Astrocyte (in vitro differentiated cells and primary cell): ENCODE results near the gene PREX1. TPM values are rescaled to one million over a fixed set of nuclear protein-coding genes. Genes with fewer than 3 reads are reported as not detected.

Experiments used
- DNase-seq: peaks from one replicate; pipeline ENCODE4 v3.0.0-alpha.2; 2010; ENCODE audit warnings: low read depth
- FAIRE-seq: peaks from 2 replicates; lab custom pipeline; 2011; peaks lifted over from hg19 to GRCh38; lab: Jason Lieb, UNC
- H2AFZ ChIP-seq: 2 replicates; pipeline ENCODE4 v1.6.0; 2012; ENCODE audit warnings: low read depth, low read length, inconsistent platforms
- H3K27ac ChIP-seq: 2 replicates; pipeline ENCODE4 v1.5.1; 2011; ENCODE audit warnings: low read depth, low read length, inconsistent platforms
- H3K27me3 ChIP-seq: 2 replicates; pipeline ENCODE4 v1.6.0; 2011; ENCODE audit warnings: low read length, inconsistent platforms; ENCODE audit not compliant: insufficient read depth
- H3K36me3 ChIP-seq: 2 replicates; pipeline ENCODE4 v1.5.1; 2011; ENCODE audit warnings: low read length, inconsistent platforms; ENCODE audit not compliant: insufficient read depth
- H3K4me1 ChIP-seq: 2 replicates; pipeline ENCODE4 v1.5.1; 2011; ENCODE audit warnings: low read length, inconsistent platforms; ENCODE audit not compliant: insufficient read depth
- H3K4me2 ChIP-seq: 2 replicates; pipeline ENCODE4 v1.6.0; 2012; ENCODE audit warnings: low read length, inconsistent platforms
- H3K4me3 ChIP-seq: 2 replicates; pipeline ENCODE4 v1.5.1; 2011; ENCODE audit warnings: low read depth, mild to moderate bottlenecking, low read length, inconsistent platforms; ENCODE audit not compliant: insufficient read depth
- H3K79me2 ChIP-seq: 2 replicates; pipeline ENCODE4 v1.6.0; 2012; ENCODE audit warnings: mild to moderate bottlenecking, low read length, inconsistent platforms; ENCODE audit not compliant: insufficient read depth
- H3K9ac ChIP-seq: 2 replicates; pipeline ENCODE4 v1.6.0; 2012; ENCODE audit warnings: mild to moderate bottlenecking, low read length, inconsistent platforms
- H3K9me3 ChIP-seq: 2 replicates; pipeline ENCODE4 v1.5.1; 2012; ENCODE audit warnings: low read depth, mild to moderate bottlenecking, low read length, inconsistent platforms; ENCODE audit not compliant: insufficient read depth
- H4K20me1 ChIP-seq: 2 replicates; pipeline ENCODE4 v1.6.0; 2012; ENCODE audit warnings: low read length, inconsistent platforms; ENCODE audit not compliant: insufficient read depth
- H3K27ac Mint-ChIP-seq: one replicate; pipeline ENCODE4 v1.8.0; 2021; ENCODE audit warnings: mild to moderate bottlenecking, mixed read lengths; ENCODE audit not compliant: unreplicated experiment
- H3K27me3 Mint-ChIP-seq: one replicate; pipeline ENCODE4 v1.8.0; 2021; ENCODE audit warnings: low read depth, mixed read lengths; ENCODE audit not compliant: unreplicated experiment
- H3K36me3 Mint-ChIP-seq: one replicate; pipeline ENCODE4 v1.8.0; 2021; ENCODE audit warnings: low read depth, mixed read lengths; ENCODE audit not compliant: unreplicated experiment
- H3K4me1 Mint-ChIP-seq: one replicate; pipeline ENCODE4 v1.8.0; 2021; ENCODE audit warnings: low read depth, mixed read lengths; ENCODE audit not compliant: unreplicated experiment
- H3K4me3 Mint-ChIP-seq: one replicate; pipeline ENCODE4 v1.8.0; 2021; ENCODE audit warnings: mild to moderate bottlenecking, moderate library complexity, mixed read lengths; ENCODE audit not compliant: unreplicated experiment
- H3K9me3 Mint-ChIP-seq: one replicate; pipeline ENCODE4 v1.8.0; 2021; ENCODE audit warnings: mild to moderate bottlenecking, mixed read lengths; ENCODE audit not compliant: unreplicated experiment
- CTCF ChIP-seq: IDR thresholded peaks from 2 replicates; pipeline ENCODE4 v1.5.1; 2011; ENCODE audit warnings: low read depth, mild to moderate bottlenecking, inconsistent platforms, low read length, moderate library complexity; ENCODE audit not compliant: insufficient read depth
- EZH2 ChIP-seq: IDR thresholded peaks from 2 replicates; pipeline ENCODE4 v1.6.1; 2012; ENCODE audit warnings: mild to moderate bottlenecking, low read length, inconsistent platforms; ENCODE audit not compliant: insufficient read depth
- total RNA-seq: library from RNA; stranded (reverse); gene quantifications from 2 replicates; pipeline ENCODE4 v1.2.1, GENCODE V29; 2021

Gene PREX1
- total RNA-seq, 1 donor from 2014 or later = 3.5 TPM

GRCh38 chr20:48605364-48606171, 222.2 kb downstream of the PREX1 start:
- H3K9ac ChIP-seq = no peak overlapping the region
- H3K27me3 ChIP-seq = peaks cover 11% of the 10 kb centered on the region
- Mint-ChIP-seq H3K4me1 (no peaks in the 10 kb centered on the region), H3K36me3 (no peaks in the 10 kb centered on the region), H3K9me3 (no peaks in the 10 kb centered on the region), H3K4me3 (no peak overlapping the region), H3K27me3 (peaks cover 39% of the 10 kb centered on the region), H3K27ac (no peak overlapping the region)
- no peaks in the 10 kb centered on the region for H3K79me2 ChIP-seq
- no peak for DNase-seq
- H3K4me3 ChIP-seq = no peak overlapping the region
- H3K4me2 ChIP-seq = no peak overlapping the region
- FAIRE-seq = no peak
- no peak overlapping the region for H2AFZ ChIP-seq
- no peaks in the 10 kb centered on the region for H3K36me3 ChIP-seq
- no peaks in the 10 kb centered on the region for H4K20me1 ChIP-seq
- no peaks in the 10 kb centered on the region for H3K9me3 ChIP-seq
- H3K27ac ChIP-seq = no peak overlapping the region
- H3K4me1 ChIP-seq = no peaks in the 10 kb centered on the region
- TF ChIP-seq CTCF (no peak), EZH2 (no peak)

- Histone ChIP-seq H3K9ac (no peak overlapping the region), H3K4me1 (no peaks in the 10 kb centered on the region), H2AFZ (no peak overlapping the region), H3K27me3 (peaks cover 6% of the 10 kb centered on the region), H3K79me2 (no peaks in the 10 kb centered on the region), H3K36me3 (no peaks in the 10 kb centered on the region), H3K27ac (no peak overlapping the region), H3K9me3 (no peaks in the 10 kb centered on the region), H3K4me3 (no peak overlapping the region), H4K20me1 (no peaks in the 10 kb centered on the region), H3K4me2 (no peak overlapping the region)
- Mint-ChIP-seq H3K4me1 (no peaks in the 10 kb centered on the region), H3K4me3 (no peak overlapping the region), H3K36me3 (no peaks in the 10 kb centered on the region), H3K9me3 (no peaks in the 10 kb centered on the region), H3K27me3 (peaks cover 42% of the 10 kb centered on the region), H3K27ac (no peak overlapping the region)
- DNase-seq (no peak), FAIRE-seq (no peak)
- no peak for TF ChIP-seq CTCF
- TF ChIP-seq EZH2 = no peak
Observed at GRCh38 chr20:48604936-48605335, 222.9 kb downstream of the PREX1 start.

- no peak for FAIRE-seq
- TF ChIP-seq CTCF (no peak), EZH2 (no peak)
- no peak overlapping the region for H3K27ac Mint-ChIP-seq
Observed at GRCh38 chr20:48604426-48604825, 223.4 kb downstream of the PREX1 start.

More at GRCh38 chr20:48604426-48604825, 223.4 kb downstream of the PREX1 start:
- H3K36me3 ChIP-seq = no peaks in the 10 kb centered on the region
- no peaks in the 10 kb centered on the region for H3K4me1 Mint-ChIP-seq
- H3K27ac ChIP-seq = no peak overlapping the region
- no peak overlapping the region for H2AFZ ChIP-seq
- peaks cover 6% of the 10 kb centered on the region for H3K27me3 ChIP-seq
- no peak overlapping the region for H3K4me3 ChIP-seq
- no peak overlapping the region for H3K4me2 ChIP-seq
- H3K79me2 ChIP-seq = no peaks in the 10 kb centered on the region
- no peaks in the 10 kb centered on the region for H4K20me1 ChIP-seq
- H3K27me3 Mint-ChIP-seq = peaks cover 45% of the 10 kb centered on the region
- no peak overlapping the region for H3K9ac ChIP-seq
- H3K9me3 ChIP-seq = no peaks in the 10 kb centered on the region
- no peak for DNase-seq
- H3K36me3 Mint-ChIP-seq = no peaks in the 10 kb centered on the region
- H3K9me3 Mint-ChIP-seq = no peaks in the 10 kb centered on the region
- H3K4me1 ChIP-seq = no peaks in the 10 kb centered on the region
- no peak overlapping the region for H3K4me3 Mint-ChIP-seq
